ENCODE results near the gene TACC3.

The TACC3 gene

DNA sequence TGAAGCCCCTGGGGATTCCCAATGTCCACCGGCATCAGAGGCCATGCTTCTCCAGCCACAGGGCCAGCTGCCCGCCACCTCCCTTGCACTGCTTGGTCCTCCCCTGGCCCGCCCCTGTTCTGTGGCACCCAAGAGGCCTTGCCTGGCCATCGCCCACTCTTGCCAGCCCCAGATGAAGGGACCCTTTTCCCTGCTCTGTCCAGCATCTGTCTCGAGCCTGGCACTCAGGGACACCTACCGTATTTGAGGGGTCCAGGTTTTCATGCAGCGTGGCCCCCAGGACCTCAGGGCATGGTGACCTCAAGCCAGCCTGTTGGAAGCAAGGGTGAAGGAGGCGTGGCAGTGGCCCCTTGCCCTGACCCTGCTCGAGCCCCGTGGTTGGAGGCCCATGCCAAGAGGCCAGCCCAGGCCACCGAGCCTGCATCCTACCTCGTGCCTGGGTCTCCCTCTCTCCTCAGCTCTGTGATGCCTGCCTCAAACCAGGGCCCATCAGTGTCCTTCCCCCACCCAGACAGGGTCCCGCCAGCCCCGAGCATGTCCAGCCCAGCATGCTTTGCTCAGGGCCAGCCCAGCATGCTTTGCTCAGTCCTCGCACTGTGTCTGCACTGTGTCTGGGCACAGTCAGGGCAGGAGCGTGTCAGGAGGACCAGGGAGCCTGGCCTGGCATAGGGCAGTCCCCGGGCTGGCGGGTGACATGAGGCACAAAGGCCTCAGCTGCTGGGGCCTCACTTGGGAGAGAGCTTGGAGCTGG, 57.5 kb downstream of the TACC3 start:
- DNase-seq: no peak

DNA sequence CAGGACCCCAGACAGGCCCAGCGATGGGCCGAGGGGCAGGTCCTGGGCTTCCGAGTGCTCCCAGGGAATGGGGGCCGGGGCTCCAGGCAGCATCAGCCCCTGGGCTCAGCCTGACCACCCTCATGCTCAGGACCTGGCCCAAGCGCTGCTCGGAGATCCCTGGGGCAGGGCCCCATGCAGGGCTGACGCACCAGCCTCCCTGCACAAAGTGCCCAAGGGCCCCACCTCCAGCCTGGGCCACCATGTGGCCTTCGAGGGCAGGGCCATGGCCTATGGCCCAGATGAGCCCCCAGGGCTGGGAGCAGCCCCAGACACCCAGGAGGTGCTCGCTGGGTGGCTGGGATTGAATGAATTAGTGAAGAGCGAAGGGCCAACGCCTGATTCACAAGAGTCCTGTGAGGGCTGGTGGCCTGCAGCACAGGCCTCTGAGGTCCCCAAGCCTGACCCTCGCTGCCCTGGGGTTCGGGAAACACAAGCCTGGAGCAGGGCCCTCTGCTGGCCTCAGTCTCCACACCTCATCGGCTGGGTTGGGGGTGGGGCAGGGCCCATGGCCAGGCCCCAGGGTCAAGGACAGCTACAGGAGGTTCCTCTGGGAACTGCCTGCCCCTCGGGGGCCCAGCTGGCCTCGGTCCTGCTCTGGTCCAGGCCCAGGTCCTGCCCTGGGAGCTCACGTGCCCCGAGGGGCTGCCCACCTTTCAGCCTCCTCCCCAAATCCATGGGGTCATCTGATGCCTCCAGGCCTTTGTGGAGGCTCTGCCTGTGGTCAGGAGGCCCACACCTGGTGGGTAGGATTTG, 58.5 kb downstream of the TACC3 start:
- no peak for DNase-seq

- no peak for DNase-seq
Measured at GRCh38 chr4:1780435-1780834, 59.1 kb downstream of the TACC3 start.

DNA sequence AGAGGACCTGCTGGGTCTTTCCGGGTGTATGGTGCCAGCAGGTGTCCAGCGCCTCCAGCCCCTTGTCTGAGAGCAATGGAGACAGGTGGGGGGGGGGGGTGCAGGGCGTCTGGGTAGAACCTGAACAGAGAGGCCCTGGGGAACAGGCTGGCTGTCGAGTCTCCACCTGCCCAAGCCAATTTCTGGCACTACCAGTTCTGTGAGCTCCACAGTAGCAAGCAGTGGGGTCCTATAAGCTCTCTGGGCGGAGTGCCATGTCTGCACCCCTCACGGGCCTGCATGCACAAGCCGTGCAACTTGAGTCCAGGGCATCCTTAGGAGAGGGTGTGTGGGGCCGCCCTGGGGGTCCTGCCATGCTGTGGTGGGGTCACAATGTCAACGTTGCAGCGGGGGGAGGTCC, 61.7 kb downstream of the TACC3 start:
- DNase-seq: no peak

DNA sequence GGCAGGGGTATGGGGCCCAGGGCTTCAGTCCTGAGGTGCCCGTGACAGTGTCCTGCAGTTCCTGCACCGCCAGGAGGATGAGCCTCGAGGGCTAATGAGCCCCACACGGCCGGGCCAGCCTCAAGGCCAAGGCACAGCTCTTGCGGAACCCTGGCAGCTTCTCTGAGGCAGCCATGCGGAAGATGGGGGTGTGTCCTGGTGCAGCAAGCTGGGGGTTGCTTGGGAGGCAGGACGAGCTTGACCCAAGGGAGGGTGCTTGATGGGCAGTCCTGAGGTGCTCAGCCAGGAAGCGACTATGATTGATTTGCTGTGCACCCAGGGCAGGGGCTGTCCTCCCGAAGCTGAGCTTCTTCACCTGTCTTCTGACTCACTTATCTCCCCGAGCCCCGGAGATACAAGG, 62.6 kb downstream of the TACC3 start:
- DNase-seq: no peak

GRCh38 chr4:1784395-1784788, 63.1 kb downstream of the TACC3 start:
- DNase-seq: no peak

- no peak for DNase-seq
Measured at GRCh38 chr4:1784789-1785591, 63.7 kb downstream of the TACC3 start.

- DNase-seq: no peak
Measured at GRCh38 chr4:1785592-1785991, 64.3 kb downstream of the TACC3 start.

DNA sequence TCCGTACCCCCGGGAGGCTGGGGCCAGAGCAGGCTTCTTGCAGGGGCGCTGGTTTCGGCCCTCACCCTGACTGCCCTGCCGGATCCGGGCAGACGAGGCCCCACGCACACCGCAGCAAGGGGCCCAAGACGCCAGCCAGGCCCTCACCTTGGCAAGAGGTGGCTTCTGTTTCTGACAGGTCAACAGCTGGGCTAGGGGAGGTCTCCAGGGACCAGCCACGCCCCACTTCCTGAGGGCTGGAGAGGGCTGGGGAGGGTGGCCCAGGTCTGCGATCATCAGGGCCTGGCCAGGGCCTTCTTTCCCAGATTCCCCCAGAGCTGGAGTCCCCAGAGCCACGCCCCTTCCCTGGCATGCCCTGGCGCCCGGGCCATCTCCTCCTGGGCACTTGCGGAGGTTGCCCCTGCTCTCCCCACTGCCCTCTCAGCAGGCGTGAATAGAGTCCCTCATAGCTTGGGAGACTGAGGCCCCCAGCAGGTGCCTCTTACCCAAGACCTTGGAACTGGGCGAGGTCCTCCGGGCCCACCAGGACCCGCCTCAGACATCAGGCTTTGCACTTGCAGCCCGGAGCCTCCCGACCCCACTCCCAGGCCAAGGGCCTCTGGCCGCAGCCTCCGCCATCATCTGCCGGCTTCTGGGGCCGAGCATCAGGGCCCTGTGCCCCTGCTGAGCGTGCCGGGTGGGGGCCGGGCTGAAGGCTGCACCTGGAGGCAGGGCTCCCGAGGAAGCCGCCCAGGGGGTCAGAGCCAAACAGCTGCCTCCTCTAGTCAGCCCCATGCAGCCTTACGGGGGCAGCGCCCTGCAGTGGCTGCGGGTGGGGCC, 65.4 kb downstream of the TACC3 start:
- DNase-seq: no peak

GRCh38 chr4:1787411-1788077, 66.2 kb downstream of the TACC3 start:
- no peak for DNase-seq

DNA sequence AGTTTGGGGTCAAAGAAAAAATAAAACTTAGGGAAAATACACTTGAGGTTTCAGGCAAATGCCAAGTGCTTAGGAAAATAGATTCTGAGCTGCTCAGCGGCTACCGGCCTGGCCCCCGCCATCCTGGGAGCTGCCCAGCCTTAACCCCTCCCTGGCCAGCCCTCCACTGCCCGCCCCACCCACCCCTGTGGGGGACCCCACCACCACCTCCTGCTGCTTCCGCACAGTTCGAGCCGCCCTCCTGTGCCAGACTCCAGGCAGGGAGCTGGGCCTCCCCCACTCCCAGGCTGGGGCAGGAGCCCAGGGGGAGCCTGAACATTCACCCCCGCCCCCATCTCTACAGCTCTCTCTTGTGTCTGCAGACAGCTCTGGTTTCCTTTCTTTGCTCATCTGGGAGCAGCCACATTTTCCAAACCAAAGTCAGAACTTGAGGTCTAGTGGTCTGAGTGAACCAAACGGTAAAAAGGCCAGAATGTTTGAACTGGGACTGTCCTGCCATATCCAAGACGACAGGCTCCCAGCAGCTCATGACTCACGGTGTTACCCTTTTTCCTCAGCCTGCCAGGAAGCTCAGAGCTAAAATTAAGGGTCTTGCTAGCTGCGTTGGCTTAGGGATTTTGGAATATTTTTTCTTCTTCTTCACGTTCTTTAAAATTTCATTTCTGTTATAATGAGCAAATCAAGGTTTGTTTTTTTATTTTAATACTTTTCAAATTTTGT, 67.1 kb downstream of the TACC3 start:
- no peak for DNase-seq

- DNase-seq: no peak
Measured at GRCh38 chr4:1789552-1789951, 68.2 kb downstream of the TACC3 start.

- DNase-seq: no peak
Measured at GRCh38 chr4:1790005-1790404, 68.7 kb downstream of the TACC3 start.

DNA sequence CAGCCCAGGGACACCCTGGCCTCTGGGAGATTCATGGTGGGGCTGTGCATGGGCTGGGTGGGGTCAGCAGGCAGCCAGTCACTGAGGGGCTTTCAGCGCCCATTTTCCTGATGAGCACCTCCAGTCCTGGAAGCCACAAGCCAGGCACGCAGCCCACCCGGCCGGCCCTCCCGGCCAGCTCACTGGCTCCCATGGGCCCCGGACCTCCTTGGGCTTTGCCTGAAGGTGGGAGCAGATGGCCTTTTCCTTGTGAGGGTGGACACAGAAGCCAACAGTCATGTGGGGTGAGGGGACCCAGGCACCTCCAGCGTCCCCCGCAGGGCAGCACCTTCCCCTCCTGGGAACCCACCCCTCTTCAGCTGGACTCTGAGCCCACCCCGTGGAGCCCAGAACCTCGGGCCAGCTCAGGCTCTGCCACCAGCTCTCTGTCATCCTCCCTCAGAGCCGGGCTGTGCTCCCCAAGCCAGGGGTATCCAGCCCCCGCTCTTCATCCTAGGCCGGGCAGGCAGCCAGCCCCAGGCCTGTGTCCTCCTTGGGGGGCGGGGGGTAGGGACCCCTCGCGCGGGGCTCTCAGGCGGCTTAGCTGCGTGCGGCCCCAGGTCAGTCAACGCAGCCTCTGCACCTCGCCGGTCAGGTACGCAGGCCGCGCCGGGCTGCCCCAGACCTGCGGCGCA, 71.0 kb downstream of the TACC3 start:
- no peak for DNase-seq

- no peak for DNase-seq
Measured at GRCh38 chr4:1792832-1793495, 71.6 kb downstream of the TACC3 start, which contains the start of gene FGFR3. TSS of gene FGFR3 (plus strand) at chr4:1793293. CDS start at chr4:1793935, 642 bp downstream.

DNA sequence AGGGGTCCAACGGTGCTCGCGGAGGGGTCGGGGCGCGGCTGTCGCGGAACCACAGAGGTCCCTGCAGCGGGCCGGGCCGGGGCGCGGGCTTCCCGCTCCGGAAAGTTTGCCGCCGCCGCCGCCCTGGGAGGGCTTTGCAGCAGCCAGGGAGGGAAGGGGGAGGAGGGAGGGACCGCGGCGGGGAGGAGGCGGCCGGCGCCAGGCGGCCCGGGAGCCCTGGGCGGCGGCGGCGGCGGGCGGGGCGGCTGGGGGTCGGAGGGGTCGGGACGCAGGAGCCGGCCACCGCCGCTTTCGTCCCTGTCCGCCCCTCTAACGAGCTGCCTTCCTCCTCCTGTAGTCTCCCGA, 72.1 kb downstream of the TACC3 start:
- no peak for DNase-seq

- DNase-seq: no peak
Measured at GRCh38 chr4:1793940-1794808, 72.9 kb downstream of the TACC3 start.
